ENCODE data around the gene TTN.

DNA sequence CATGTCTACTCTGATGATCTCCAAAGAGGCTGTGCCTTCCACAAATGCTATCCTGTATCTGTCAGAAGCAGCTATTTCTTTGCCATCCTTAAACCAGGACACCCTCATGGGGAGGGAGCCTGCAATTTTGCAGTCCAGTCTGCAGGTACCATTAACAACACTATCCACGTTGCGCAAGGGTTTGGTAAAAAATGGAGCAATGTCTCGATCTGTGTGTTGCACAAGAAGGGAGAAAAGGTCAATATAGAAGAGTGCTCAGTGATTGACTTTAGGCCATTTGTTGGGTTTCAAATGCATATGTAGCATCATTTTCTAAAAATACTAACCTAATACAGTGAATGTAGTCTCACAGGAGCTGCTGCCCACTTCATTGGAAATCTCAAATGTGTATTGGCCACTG, 74.3 kb downstream of the TTN start:
- TF ChIP-seq, protein P1, sequence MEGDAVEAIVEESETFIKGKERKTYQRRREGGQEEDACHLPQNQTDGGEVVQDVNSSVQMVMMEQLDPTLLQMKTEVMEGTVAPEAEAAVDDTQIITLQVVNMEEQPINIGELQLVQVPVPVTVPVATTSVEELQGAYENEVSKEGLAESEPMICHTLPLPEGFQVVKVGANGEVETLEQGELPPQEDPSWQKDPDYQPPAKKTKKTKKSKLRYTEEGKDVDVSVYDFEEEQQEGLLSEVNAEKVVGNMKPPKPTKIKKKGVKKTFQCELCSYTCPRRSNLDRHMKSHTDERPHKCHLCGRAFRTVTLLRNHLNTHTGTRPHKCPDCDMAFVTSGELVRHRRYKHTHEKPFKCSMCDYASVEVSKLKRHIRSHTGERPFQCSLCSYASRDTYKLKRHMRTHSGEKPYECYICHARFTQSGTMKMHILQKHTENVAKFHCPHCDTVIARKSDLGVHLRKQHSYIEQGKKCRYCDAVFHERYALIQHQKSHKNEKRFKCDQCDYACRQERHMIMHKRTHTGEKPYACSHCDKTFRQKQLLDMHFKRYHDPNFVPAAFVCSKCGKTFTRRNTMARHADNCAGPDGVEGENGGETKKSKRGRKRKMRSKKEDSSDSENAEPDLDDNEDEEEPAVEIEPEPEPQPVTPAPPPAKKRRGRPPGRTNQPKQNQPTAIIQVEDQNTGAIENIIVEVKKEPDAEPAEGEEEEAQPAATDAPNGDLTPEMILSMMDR (IDR thresholded peaks at IDR 0.05): no peak
- no peak for TF ChIP-seq POLR2A (IDR thresholded peaks at IDR 0.05)
